GM12878 (cell line): Measurements from ENCODE around the gene SHISA9. TPM values are rescaled to one million over a fixed set of nuclear protein-coding genes. Genes with fewer than 3 reads are reported as not detected.
A peak's percentile ranks its signal among the peaks of the same experiment; 100 is the strongest.

Experiments
- ATAC-seq: fragments of 200-7000 bp; cut with Tn5 transposase; 3 replicates; pipeline ENCODE4 v1.9.1; 2020; ENCODE audit warnings: mild to moderate bottlenecking, moderate library complexity
- BruUV-seq: library from RNA; stranded (reverse); fragments of 400-500 nt; replicated peaks from 2 replicates; lab custom pipeline; 2021; lab: Mats Ljungman, UMichigan
- CTCF ChIA-PET: fragments of 300-600 bp; sonication (Branson Sonifier 250); formaldehyde crosslinking; extraction: SDS; loops from one replicate; lab custom pipeline; 2021; ENCODE audit warnings: inconsistent platforms; lab: Yijun Ruan, JAX
- POLR2A ChIA-PET: fragments of 350-600 bp; formaldehyde crosslinking; extraction: SDS; loops from one replicate; lab custom pipeline; 2021; ENCODE audit warnings: inconsistent platforms; lab: Charles Lee
- RAD21 ChIA-PET: fragments of 300-600 bp; sonication (Branson Sonifier 250); formaldehyde crosslinking; loops from one replicate; lab custom pipeline; 2023; ENCODE audit warnings: antibody characterized with exemption; ENCODE audit not compliant: unreplicated experiment; lab: Charles Lee
- SMC1A ChIA-PET: fragments of 300-600 bp; sonication (Branson Sonifier 250); formaldehyde crosslinking; loops from one replicate; lab custom pipeline; 2023; ENCODE audit not compliant: unreplicated experiment, uncharacterized antibody; lab: Charles Lee
- DNase-seq: peaks from one replicate; pipeline ENCODE4 v3.0.0-alpha.2; 2011; ENCODE audit warnings: low read depth, low spot score
- FAIRE-seq: peaks from 3 replicates; lab custom pipeline; 2011; peaks lifted over from hg19 to GRCh38; lab: Jason Lieb, UNC
- H2AFZ ChIP-seq: 2 replicates; pipeline ENCODE4 v1.6.0; 2011; ENCODE audit warnings: low read depth, low read length, control low read depth; ENCODE audit not compliant: control insufficient read depth
- H3K27ac ChIP-seq: 2 replicates; pipeline ENCODE4 v1.5.1; 2011; ENCODE audit warnings: control low read depth; ENCODE audit not compliant: control insufficient read depth, insufficient read depth
- H3K27me3 ChIP-seq, 2 experiments: replicated peaks in 1 of 2; 2 replicates each; pipeline versions ENCODE4 v1.6.0 to v1.6.1; 2011; ENCODE audit warnings: low read length in 1 of 2; ENCODE audit not compliant: control insufficient read depth in 2 of 2, insufficient read depth in 2 of 2
- H3K36me3 ChIP-seq, 2 experiments: 2 replicates each; pipeline ENCODE4 v1.5.1; 2011; ENCODE audit warnings: low read length in 1 of 2; ENCODE audit not compliant: control insufficient read depth in 2 of 2, insufficient read depth in 2 of 2
- H3K4me1 ChIP-seq: 2 replicates; pipeline ENCODE4 v1.6.1; 2011; ENCODE audit warnings: mild to moderate bottlenecking, low read length, moderate library complexity, mixed read lengths; ENCODE audit not compliant: control insufficient read depth, insufficient read depth
- H3K4me2 ChIP-seq: 2 replicates; pipeline ENCODE4 v1.6.0; 2011; ENCODE audit warnings: control low read depth; ENCODE audit not compliant: control insufficient read depth, insufficient read depth
- H3K4me3 ChIP-seq: fragments of 200-600 bp; sonication (generic); 2 replicates; pipeline ENCODE4 v1.5.1; 2016
- H3K79me2 ChIP-seq: 2 replicates; pipeline ENCODE4 v1.6.0; 2011; ENCODE audit warnings: low read length; ENCODE audit not compliant: control insufficient read depth, insufficient read depth
- H3K9ac ChIP-seq: 2 replicates; pipeline ENCODE4 v1.8.0; 2011; ENCODE audit warnings: low read length, control low read depth, mixed read lengths; ENCODE audit not compliant: control insufficient read depth, insufficient read depth
- H3K9me3 ChIP-seq: replicated peaks from 3 replicates; pipeline ENCODE4 v1.5.1; 2011; ENCODE audit warnings: mild to moderate bottlenecking, low read length; ENCODE audit not compliant: control insufficient read depth, insufficient read depth
- H4K20me1 ChIP-seq: 2 replicates; pipeline ENCODE4 v1.6.0; 2011; ENCODE audit not compliant: control insufficient read depth, insufficient read depth
- BACH1 ChIP-seq: fragments of 450-650 bp; IDR thresholded peaks from 2 replicates; pipeline ENCODE4 v1.6.1; 2017; ENCODE audit warnings: mild to moderate bottlenecking, borderline replicate concordance
- BHLHE40 ChIP-seq, 2 experiments: fragments of 450-650 bp in 1 of 2; IDR thresholded peaks; 2 replicates each; pipeline ENCODE4 v1.6.1; 2011 to 2017; ENCODE audit warnings: low read depth in 2 of 2, borderline replicate concordance in 1 of 2, improper control_type of control experiment in 1 of 2, low read length in 1 of 2, mild to moderate bottlenecking in 1 of 2
- EGR1 ChIP-seq, 2 experiments: IDR thresholded peaks; 1 replicate in 1 of 2; 2 replicates in 1 of 2; pipeline ENCODE4 v1.6.1; 2011 to 2012; ENCODE audit warnings: low read depth in 2 of 2, low read length in 2 of 2, borderline replicate concordance in 1 of 2, mild to moderate bottlenecking in 1 of 2, moderate library complexity in 1 of 2
- EP300 ChIP-seq, 2 experiments: fragments of 150-350 bp in 1 of 2; IDR thresholded peaks; 2 replicates each; pipeline ENCODE4 v1.6.1; 2011 to 2012; ENCODE audit warnings: low read depth in 2 of 2, low read length in 2 of 2, borderline replicate concordance in 1 of 2, improper control_type of control experiment in 1 of 2, inconsistent platforms in 1 of 2; ENCODE audit not compliant: control insufficient read depth in 1 of 2
- MEF2A ChIP-seq: IDR thresholded peaks from 2 replicates; pipeline ENCODE4 v1.6.1; 2011; ENCODE audit warnings: low read depth, mild to moderate bottlenecking, low read length, moderate library complexity; ENCODE audit not compliant: insufficient read depth
- MYB ChIP-seq: fragments of 150-350 bp; IDR thresholded peaks from 2 replicates; pipeline ENCODE4 v1.6.1; 2014; ENCODE audit warnings: mild to moderate bottlenecking, low read depth, low read length, borderline replicate concordance
- PML ChIP-seq: IDR thresholded peaks from 2 replicates; pipeline ENCODE4 v1.6.1; 2012; ENCODE audit warnings: low read length, inconsistent platforms
- WGBS: methylation state at CpG from one replicate; pipeline ENCODE4 v1.1.6; 2016; ENCODE audit warnings: low lambda C conversion rate; ENCODE audit not compliant: insufficient replicate concordance, insufficient coverage; ENCODE audit errors: missing lambda C conversion rate; 5-methylcytosine and 5-hydroxymethylcytosine counted together
- in situ Hi-C: fragments of 300-500 bp; cut with MboI; formaldehyde crosslinking; loops from 9 replicates; pipeline ENCODE4 v1.14.3; 2018; ENCODE audit warnings: mixed read lengths
- intact Hi-C: fragments of 100-400 bp; cut with micrococcal nuclease; formaldehyde crosslinking; loops from one replicate; pipeline ENCODE4 v1.14.2; 2022; ENCODE audit not compliant: unreplicated experiment
- polyA plus RNA-seq, 11 experiments: library from polyadenylated mRNA; depleted of rRNA in 4 of 11; unstranded in 6 of 11; stranded (reverse) in 5 of 11; fragments of >200 nt; fragmentation: Nextera tagmentation in 4 of 11; fragmentation: Illumina TruSeq in 1 of 11; extraction: Ambion mirVana in 4 of 11; extraction: Trizol in 1 of 11; gene quantifications; 1 replicate in 1 of 11; 2 replicates in 10 of 11; pipeline versions ENCODE4 v1.2.1 to v1.2.3, GENCODE V29; 2011 to 2016; ENCODE audit warnings: inconsistent platforms in 2 of 11, missing spikeins in 2 of 11, low read depth in 1 of 11
- total RNA-seq, 4 experiments: library from RNA; depleted of rRNA in 3 of 4; stranded (reverse); fragments of >200 nt in 3 of 4; fragmentation: Illumina TruSeq in 1 of 4; extraction: Trizol in 1 of 4; gene quantifications; 2 replicates each; pipeline versions ENCODE4 v1.2.1 to v1.2.3, GENCODE V29; 2013 to 2021
- TF ChIP-seq, protein P1 (sequence below): IDR thresholded peaks from 2 replicates; pipeline ENCODE4 v1.6.1; 2012; ENCODE audit warnings: low read depth, low read length, improper control_type of control experiment
- TF ChIP-seq, protein P2 (sequence below): fragments of 450-650 bp; IDR thresholded peaks from 2 replicates; pipeline ENCODE4 v1.6.1; 2016; ENCODE audit warnings: mild to moderate bottlenecking, moderate library complexity, borderline replicate concordance

The SHISA9 gene
- total and polyA plus RNA-seq, 10 of the 15 experiments (the other 5 are each of a cell fraction or from before 2014, with no cell fraction given): 0.03 to 25.5 (median 0.07) TPM

DNA sequence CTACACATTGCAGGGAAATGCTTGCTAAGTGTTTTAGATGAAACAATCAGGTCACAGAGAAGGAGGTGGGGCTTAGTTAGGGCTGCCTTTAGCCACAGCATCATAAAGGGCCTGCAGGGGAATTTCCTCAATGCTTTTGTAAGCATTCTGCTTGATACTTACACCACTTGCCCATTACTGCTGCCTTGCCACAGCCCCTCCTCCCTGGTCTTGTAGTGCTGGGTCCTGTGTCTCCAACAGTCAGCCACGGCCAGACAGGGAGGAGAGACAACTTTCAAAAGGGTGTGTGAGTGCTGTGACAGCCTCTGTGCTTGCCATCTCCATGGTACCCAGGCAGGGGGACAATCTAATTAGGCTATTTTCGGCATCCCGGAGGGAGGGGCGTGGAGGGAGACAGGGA is 111.2 kb downstream of the SHISA9 start:
- intact Hi-C loops (no loop called here), in situ Hi-C loops (no loop called here)
- no peaks in the 10 kb centered on the region for H3K9me3 ChIP-seq
- no peak for DNase-seq
- H3K79me2 ChIP-seq: no peaks in the 10 kb centered on the region
- H3K4me1 ChIP-seq: no peaks in the 10 kb centered on the region
- no peak for FAIRE-seq
- no peak overlapping the region for H3K27ac ChIP-seq
- no peaks in the 10 kb centered on the region for H3K27me3 ChIP-seq
- ChIA-PET SMC1A (interaction anchor here (0.8 to 1.0 kb wide), 3 partner anchors 12 to 100 kb away, joined by 3 to 4 read pairs (median 3); no protein-coding TSS in a partner anchor), CTCF (interaction anchor here (0.8 to 1.8 kb wide), 2 partner anchors 32 to 907 kb away, joined by 3 read pairs; partner anchors contain the start of gene ERCC4), POLR2A (no interaction called here), RAD21 (interaction anchor here (0.9 kb wide), 1 partner anchor 87 kb away, joined by 3 read pairs; no protein-coding TSS in a partner anchor)
- no peak for TF ChIP-seq EGR1 (IDR thresholded peaks at IDR 0.05; ENCODE audit: borderline replicate concordance in 1 of 2, low read depth in 2 of 2, low read length in 2 of 2)
- no peak for TF ChIP-seq BHLHE40 (IDR thresholded peaks at IDR 0.05; ENCODE audit: borderline replicate concordance in 1 of 2, low read depth in 2 of 2, low read length in 1 of 2)
- TF ChIP-seq, protein P1, sequence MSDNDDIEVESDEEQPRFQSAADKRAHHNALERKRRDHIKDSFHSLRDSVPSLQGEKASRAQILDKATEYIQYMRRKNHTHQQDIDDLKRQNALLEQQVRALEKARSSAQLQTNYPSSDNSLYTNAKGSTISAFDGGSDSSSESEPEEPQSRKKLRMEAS: no peak
- no peak for TF ChIP-seq EP300 (IDR thresholded peaks at IDR 0.05; ENCODE audit: borderline replicate concordance in 1 of 2, control insufficient read depth in 1 of 2, low read depth in 2 of 2, low read length in 2 of 2)
- TF ChIP-seq, protein P2, sequence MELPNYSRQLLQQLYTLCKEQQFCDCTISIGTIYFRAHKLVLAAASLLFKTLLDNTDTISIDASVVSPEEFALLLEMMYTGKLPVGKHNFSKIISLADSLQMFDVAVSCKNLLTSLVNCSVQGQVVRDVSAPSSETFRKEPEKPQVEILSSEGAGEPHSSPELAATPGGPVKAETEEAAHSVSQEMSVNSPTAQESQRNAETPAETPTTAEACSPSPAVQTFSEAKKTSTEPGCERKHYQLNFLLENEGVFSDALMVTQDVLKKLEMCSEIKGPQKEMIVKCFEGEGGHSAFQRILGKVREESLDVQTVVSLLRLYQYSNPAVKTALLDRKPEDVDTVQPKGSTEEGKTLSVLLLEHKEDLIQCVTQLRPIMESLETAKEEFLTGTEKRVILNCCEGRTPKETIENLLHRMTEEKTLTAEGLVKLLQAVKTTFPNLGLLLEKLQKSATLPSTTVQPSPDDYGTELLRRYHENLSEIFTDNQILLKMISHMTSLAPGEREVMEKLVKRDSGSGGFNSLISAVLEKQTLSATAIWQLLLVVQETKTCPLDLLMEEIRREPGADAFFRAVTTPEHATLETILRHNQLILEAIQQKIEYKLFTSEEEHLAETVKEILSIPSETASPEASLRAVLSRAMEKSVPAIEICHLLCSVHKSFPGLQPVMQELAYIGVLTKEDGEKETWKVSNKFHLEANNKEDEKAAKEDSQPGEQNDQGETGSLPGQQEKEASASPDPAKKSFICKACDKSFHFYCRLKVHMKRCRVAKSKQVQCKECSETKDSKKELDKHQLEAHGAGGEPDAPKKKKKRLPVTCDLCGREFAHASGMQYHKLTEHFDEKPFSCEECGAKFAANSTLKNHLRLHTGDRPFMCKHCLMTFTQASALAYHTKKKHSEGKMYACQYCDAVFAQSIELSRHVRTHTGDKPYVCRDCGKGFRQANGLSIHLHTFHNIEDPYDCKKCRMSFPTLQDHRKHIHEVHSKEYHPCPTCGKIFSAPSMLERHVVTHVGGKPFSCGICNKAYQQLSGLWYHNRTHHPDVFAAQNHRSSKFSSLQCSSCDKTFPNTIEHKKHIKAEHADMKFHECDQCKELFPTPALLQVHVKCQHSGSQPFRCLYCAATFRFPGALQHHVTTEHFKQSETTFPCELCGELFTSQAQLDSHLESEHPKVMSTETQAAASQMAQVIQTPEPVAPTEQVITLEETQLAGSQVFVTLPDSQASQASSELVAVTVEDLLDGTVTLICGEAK: no peak
- no peak for TF ChIP-seq MYB
- no peak for TF ChIP-seq PML
- no peak for TF ChIP-seq BACH1
- no peak for TF ChIP-seq MEF2A
- no peak overlapping the region for H3K9ac ChIP-seq
- H2AFZ ChIP-seq: no peak overlapping the region
- BruUV-seq: no TSS peak
- peak; percentile 70 for ATAC-seq
- 7% methylated on average over 4 of the region's 4 CpGs for WGBS
- no peak overlapping the region for H3K4me2 ChIP-seq
- H4K20me1 ChIP-seq: no peaks in the 10 kb centered on the region
- H3K4me3 ChIP-seq: no peak overlapping the region
- no peaks in the 10 kb centered on the region for H3K36me3 ChIP-seq
